HG02588 (cell line): ENCODE data around the gene PHKG2.

Experiments used
- ATAC-seq: cut with Tn5 transposase; IDR thresholded peaks from one replicate; pipeline ENCODE4 v1.9.1; 2021; ENCODE audit warnings: mild to moderate bottlenecking, moderate library complexity; ENCODE audit not compliant: unreplicated experiment

Gene PHKG2

GRCh38 chr16:30793508-30794069, 45.4 kb downstream of the PHKG2 start:
- ATAC-seq: no peak

DNA sequence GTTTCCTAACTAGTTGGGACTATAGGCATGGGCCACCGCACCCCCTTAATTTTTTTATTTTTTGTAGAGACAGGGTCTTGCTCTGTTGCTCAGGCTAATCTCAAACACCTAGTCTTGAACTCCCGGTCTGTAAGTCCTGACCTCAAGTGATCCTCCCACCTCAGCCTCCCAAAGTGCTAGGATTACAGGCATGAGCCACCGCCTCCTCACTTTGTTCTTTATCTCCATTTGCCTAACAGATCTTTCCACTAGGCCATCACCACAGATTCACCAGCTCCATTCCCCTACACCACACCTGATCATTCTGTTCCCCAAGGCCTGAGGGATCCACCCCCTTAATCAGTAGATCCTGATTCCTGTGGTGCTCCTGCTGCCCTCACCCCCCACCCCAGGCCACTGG, 46.4 kb downstream of the PHKG2 start:
- no peak for ATAC-seq

- no peak for ATAC-seq
Measured at GRCh38 chr16:30797670-30798309, 49.6 kb downstream of the PHKG2 start.
